ENCODE measurements around the gene TSC22D4.
"Not testable (repeated sequence)": the region's sequence is repeated elsewhere in the genome, so short reads cannot be mapped to it uniquely, and the experiment has no call there.

- TF ChIP-seq CTCF (IDR thresholded peaks at IDR 0.05); HOXA7 (CRISPR knock-in tag; IDR thresholded peaks at IDR 0.05); POLR2A (IDR thresholded peaks at IDR 0.05; ENCODE audit: low read length); ESRRA (IDR thresholded peaks at IDR 0.05; ENCODE audit: borderline replicate concordance, low read length); RNF2 (IDR thresholded peaks at IDR 0.05; ENCODE audit: borderline replicate concordance, low read depth); POLR2AphosphoS2 (conservative IDR thresholded peaks at IDR 0.05; ENCODE audit: low read length); USF2 (IDR thresholded peaks at IDR 0.05); NR3C1 (IDR thresholded peaks at IDR 0.05); EP300 (IDR thresholded peaks at IDR 0.05); MYC (IDR thresholded peaks at IDR 0.05; ENCODE audit: borderline replicate concordance, low read length); RFX5 (IDR thresholded peaks at IDR 0.05); PHF8 (IDR thresholded peaks at IDR 0.05; ENCODE audit: borderline replicate concordance, low read depth); JUNB (IDR thresholded peaks at IDR 0.05); ZFP36 (IDR thresholded peaks at IDR 0.05; ENCODE audit: borderline replicate concordance, partially characterized antibody): not testable (repeated sequence)
These were observed 39.8 kb downstream of the TSC22D4 start for GRCh38 chr7:100439244-100439643.

Measured in A549 (cell line).